ENCODE results near the gene SPIN2A.
"Not testable (repeated sequence)": the region's sequence is repeated elsewhere in the genome, so short reads cannot be mapped to it uniquely, and the experiment has no call there.

Gene SPIN2A

DNA sequence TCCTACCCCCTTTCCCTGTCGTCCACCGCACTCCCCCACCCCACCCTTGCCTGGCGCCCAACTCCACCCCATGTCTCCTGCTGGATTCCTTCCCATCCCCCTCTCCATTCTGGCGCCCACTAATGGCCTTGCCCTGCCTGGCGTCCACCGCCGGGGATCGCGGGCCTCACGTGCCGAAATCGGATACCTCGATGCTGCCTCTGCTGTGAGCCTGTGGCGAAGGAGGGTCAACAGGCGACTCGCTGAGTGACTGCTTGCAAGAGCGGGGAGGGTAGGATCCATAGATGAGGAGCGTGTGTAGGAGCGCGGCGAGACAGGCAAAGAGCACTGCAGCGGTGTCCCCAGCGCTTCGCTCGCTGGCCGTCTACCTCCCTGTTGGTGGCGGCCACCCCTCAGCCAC is at the start of gene SPIN2A:
Gene SPIN2A (minus strand): TSS at position 325 of the 400 bp plus-strand sequence. CDS start 800 bp downstream, outside the sequence.
- not testable (repeated sequence) for DNase-seq

DNA sequence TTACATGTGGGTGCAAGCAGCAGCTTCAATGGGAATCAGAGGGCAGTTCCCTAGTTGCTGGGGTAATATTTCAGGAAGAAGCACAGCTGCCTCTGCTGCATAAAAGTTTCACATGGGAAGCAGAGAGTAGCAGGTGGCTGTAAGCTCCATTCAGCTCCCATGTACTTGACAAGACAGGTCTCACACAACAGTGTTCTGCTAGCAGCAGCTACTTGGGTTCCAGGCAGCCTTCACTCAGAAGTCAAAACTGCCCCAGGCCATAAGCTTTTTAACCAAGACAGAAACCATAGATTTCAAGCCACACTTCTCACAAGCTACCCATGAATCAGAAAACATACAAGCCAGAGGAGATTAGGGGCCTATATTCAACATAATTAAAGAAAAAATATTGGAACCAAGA is 41.4 kb upstream of the SPIN2A start:
- DNase-seq: no peak

DNA sequence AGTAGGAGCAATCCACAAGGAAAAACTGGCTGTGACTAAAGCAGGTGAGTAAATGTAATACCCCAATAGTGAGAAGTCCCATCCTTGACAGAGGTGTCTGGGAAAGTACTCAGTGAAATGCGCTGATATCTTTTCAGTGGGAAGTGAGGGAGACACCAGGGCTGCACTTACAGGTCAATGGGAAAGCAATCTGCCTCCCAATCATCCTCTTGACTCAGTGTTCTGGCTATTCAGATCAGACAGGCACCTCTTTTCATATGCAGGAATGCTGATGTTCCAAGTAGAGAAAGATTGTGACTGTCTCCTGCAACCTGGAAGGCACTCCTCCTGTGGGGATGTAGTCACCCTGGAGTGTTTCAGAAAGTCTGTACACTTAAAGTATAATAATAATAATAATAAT is 39.9 kb upstream of the SPIN2A start:
- DNase-seq: no peak

DNA sequence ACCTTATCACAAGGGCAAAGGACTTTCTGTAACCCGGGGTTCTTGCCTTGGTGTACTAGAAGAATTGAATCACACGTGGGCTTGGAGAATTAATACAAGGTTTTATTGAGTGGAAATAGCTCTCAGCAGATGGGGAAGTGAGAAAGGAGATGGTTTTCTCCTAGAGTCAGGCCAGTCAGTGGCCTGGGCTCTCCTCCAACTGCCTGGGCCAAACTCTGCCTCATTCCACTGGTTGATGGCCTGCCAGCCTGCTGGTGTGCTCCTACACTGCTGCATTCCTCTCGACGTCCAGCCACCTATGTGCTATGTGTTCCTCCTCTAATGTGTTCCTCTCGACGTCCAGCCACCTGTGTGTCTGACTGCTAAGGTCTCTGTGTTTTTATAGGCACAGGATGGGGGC is 35.3 kb upstream of the SPIN2A start:
- no peak for DNase-seq

GRCh38 chrX:57156397-57157049 is 19.3 kb upstream of the SPIN2A start:
- no peak for DNase-seq

- no peak for DNase-seq
Measured at GRCh38 chrX:57155171-57155570, 18.0 kb upstream of the SPIN2A start.

DNA sequence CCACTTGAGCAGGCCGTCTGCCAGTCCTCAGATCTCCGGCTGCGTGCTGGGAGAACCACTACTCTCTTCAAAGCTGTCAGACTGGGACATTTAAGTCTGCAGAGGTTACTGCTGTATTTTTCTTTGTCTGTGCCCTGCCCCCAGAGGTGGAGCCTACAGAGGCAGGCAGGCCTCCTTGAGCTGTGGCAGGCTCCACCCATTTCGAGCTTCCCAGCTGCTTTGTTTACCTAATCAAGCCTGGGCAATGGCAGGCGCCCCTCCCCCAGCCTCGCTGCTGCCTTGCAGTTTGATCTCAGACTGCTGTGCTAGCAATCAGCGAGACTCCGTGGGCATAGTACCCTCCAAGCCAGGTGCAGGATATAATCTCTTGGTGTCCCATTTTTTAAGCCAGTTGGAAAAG is 15.0 kb upstream of the SPIN2A start:
- DNase-seq: not testable (repeated sequence)

GRCh38 chrX:57138674-57139073 is 1.5 kb upstream of the SPIN2A start:
- DNase-seq: no peak

DNA sequence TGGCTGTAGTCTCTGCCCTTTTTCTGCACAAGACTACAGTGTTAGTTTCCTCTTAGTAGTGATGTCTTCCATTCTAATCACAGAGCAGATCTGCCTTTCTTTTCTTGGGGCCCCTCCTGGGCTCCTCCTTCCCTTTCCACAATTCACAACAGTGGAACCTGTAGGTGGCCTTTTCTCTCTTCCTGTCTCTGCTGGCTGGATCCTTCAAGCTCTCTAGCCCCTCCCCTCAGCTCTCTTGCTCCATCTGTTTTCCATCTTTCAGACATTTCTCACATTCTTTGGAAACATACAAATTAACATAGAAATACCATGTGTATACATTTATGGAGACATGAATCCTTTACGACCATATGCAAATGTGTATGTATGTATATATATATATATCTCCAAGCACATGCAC is 304 bp upstream of the SPIN2A start:
- DNase-seq: no peak

GRCh38 chrX:57136589-57136988 is 608 bp downstream of the SPIN2A start:
- not testable (repeated sequence) for DNase-seq

- no peak for DNase-seq
Measured at GRCh38 chrX:57135287-57135686, 1.9 kb downstream of the SPIN2A start.

DNA sequence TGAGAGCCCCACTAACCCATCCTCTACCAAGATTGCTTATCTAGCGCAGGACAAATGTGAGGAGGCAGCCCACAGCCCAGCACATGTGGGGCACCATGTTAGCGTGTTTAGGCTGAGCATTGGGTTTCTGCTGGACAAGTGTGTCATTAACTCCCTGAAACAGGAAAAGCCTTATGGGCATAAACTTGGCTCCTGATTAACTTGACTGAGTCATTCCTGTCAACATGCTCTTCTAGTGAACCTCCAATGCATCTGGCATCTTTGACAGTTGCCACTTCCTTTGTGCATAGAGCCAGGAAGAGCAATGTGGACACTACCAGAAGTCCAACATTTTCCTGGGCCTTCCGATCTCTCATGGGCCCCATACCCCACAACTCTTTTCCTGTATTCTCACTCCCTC is 2.5 kb downstream of the SPIN2A start:
- no peak for DNase-seq

- no peak for DNase-seq
Measured at GRCh38 chrX:57133706-57134105, 3.5 kb downstream of the SPIN2A start.

GRCh38 chrX:57133284-57133683 is 3.9 kb downstream of the SPIN2A start:
- DNase-seq: not testable (repeated sequence)

GRCh38 chrX:57132046-57132445 is 5.2 kb downstream of the SPIN2A start:
- DNase-seq: no peak

DNA sequence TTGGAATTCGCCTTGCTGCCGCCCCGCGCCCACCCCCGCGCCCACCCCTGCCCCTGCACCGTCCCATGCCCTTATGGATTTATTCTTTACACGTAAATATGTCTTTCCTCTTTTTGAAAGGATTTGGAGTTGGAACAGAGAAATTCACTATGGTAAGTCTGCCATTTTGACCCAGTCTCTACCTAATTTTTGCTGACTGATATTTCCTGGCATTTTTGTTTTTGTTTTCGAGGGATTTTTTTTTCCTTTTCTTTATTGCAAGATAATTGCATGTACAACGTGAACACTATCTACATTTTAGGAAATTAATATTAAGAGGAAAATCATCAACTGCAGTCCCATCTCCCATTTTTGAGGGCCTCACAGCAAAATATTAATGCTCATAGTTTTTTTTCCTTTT is 15.4 kb downstream of the SPIN2A start:
- DNase-seq: no peak

- DNase-seq: peak; percentile 87
Measured at GRCh38 chrX:57121162-57121755, 15.9 kb downstream of the SPIN2A start, which contains the start of gene SPIN2B. SPIN2B (minus strand) TSS chrX:57121548.

DNA sequence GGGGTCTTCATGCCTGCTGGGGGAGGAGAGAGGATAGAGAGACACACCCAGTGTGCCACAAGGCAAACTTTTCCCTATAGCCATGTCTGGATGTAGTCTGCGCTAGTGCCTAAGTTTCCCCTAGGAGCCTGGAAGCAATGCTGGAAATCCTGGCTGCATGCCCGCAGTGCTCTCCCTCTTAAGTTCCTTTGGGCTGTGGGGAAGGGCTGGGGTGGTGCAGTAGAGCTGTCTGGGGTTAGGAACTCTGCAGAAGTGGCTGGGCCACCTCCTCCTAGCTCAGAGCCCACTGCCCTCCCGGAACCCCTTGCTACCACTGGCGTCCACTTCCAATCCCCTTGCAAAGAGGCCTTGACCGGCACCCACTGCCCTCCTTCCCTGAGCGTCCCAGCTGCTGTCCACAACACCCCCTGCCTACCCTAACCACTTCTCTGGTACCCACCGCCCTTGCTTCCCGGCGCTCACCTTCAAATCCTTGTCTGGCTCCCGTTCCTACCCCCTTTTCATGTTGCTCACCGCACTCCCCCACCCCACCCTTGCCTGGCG is 16.5 kb downstream of the SPIN2A start:
- DNase-seq: not testable (repeated sequence)

- no peak for DNase-seq
Measured at GRCh38 chrX:57119416-57119815, 17.8 kb downstream of the SPIN2A start.

- not testable (repeated sequence) for DNase-seq
Measured at GRCh38 chrX:57117566-57117965, 19.6 kb downstream of the SPIN2A start.

DNA sequence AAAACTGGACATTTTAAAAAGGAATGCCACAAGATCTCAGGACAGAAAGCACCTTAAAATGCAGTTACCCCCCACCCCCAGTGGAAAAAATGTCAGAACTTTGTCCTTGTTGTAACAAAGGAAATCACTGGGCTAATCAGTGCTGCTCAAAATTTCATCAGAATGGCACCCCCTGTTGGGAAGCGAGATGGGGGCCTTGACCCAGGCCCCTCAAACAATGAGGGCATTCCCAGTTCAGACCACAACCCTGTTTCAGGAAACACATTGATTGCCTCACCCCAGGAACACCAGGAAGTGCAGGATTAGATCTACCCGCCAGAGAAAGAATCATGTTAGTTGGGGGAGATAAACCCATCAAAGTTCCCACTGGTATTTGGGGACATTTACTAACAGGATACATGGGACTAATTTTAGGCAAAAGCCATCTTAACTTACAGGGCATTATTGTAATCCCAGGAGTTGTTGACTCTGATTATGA is 32.2 kb downstream of the SPIN2A start:
- no peak for DNase-seq

- no peak for DNase-seq
Measured at GRCh38 chrX:57104406-57104805, 32.8 kb downstream of the SPIN2A start.

- no peak for DNase-seq
Measured at GRCh38 chrX:57103489-57103888, 33.7 kb downstream of the SPIN2A start.

DNA sequence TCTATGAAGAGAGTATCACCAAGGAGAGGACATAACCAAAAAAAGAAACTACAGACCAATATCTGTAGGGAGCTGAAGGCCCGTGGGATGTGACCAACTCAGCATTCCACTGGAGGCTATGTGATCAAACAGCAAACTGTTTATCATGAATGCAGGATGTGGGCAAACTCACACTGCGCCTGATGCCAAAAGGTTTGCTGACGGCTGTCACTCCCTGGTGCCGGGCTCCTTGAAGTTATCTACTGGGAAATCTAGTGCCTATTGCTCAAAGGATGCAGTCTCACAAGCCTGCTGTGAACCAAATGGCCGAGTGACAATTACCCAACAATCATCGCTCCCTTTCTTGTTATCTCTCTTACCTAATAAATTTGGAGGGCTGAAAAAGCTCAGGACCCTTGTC is 34.3 kb downstream of the SPIN2A start:
- not testable (repeated sequence) for DNase-seq

All from GDM1 (cell line).